HEK293 (cell line): ENCODE measurements around the gene PLAAT5.

Experiments used
- CTCF ChIA-PET: fragments of 350-600 bp; formaldehyde crosslinking; extraction: SDS; loops from one replicate; lab custom pipeline; 2021; ENCODE audit warnings: antibody characterized with exemption; lab: Yijun Ruan, JAX
- POLR2A ChIA-PET: fragments of 300-600 bp; formaldehyde crosslinking; extraction: SDS; loops from one replicate; lab custom pipeline; 2020; ENCODE audit warnings: antibody characterized with exemption, inconsistent platforms; lab: Yijun Ruan, JAX
- H3K27ac ChIP-seq: fragments of 200-500 bp; sonication (Bioruptor generic); 2 replicates; pipeline ENCODE4 v1.5.1; 2014; ENCODE audit warnings: low read depth, low read length, control low read depth, inconsistent platforms; ENCODE audit errors: extremely low read depth
- H3K36me3 ChIP-seq, 2 experiments: fragments of 200-500 bp in 1 of 2; sonication (Bioruptor generic) in 1 of 2; 1 replicate in 1 of 2; 2 replicates in 1 of 2; pipeline ENCODE4 v1.5.1; 2014 to 2017; ENCODE audit warnings: inconsistent platforms in 2 of 2, low read length in 2 of 2; ENCODE audit not compliant: control insufficient read depth in 2 of 2, insufficient read depth in 1 of 2
- H3K4me1 ChIP-seq: fragments of 200-500 bp; sonication (Bioruptor generic); 2 replicates; pipeline ENCODE4 v1.5.1; 2014; ENCODE audit warnings: mild to moderate bottlenecking, low read length, inconsistent platforms; ENCODE audit not compliant: control insufficient read depth, insufficient read depth
- H3K4me3 ChIP-seq: 2 replicates; pipeline ENCODE4 v1.5.1; 2011; ENCODE audit warnings: low read depth, mild to moderate bottlenecking, control low read depth, low read length, moderate library complexity
- H3K9me3 ChIP-seq: fragments of 200-500 bp; sonication (Bioruptor generic); 2 replicates; pipeline ENCODE4 v1.5.1; 2014; ENCODE audit warnings: low read depth, low read length, inconsistent platforms; ENCODE audit not compliant: control insufficient read depth, insufficient read depth
- IKZF3 ChIP-seq: fragments of 450-650 bp; IDR thresholded peaks from 2 replicates; pipeline ENCODE4 v1.5.0; 2018; ENCODE audit warnings: missing biosample characterization, mild to moderate bottlenecking, missing genetic modification characterization, moderate library complexity
- REPIN1 ChIP-seq: fragments of 450-650 bp; formaldehyde crosslinking; IDR thresholded peaks from 2 replicates; pipeline ENCODE4 v1.5.1; 2017; ENCODE audit warnings: missing biosample characterization, missing genetic modification characterization, low read depth
- SCRT1 ChIP-seq: fragments of 450-650 bp; formaldehyde crosslinking; IDR thresholded peaks from 2 replicates; pipeline ENCODE4 v1.5.1; 2016; ENCODE audit warnings: missing biosample characterization, missing genetic modification characterization, borderline replicate concordance
- TRIM28 ChIP-seq: IDR thresholded peaks from 2 replicates; pipeline ENCODE4 v1.6.1; 2011; ENCODE audit warnings: low read length, control low read depth, borderline replicate concordance
- ZNF121 ChIP-seq: fragments of 450-650 bp; formaldehyde crosslinking; IDR thresholded peaks from 2 replicates; pipeline ENCODE4 v1.5.1; 2016; ENCODE audit warnings: missing biosample characterization, missing genetic modification characterization
- ZNF140 ChIP-seq: fragments of 450-650 bp; formaldehyde crosslinking; IDR thresholded peaks from 2 replicates; pipeline ENCODE4 v1.5.1; 2016; ENCODE audit warnings: missing biosample characterization, missing genetic modification characterization
- ZNF223 ChIP-seq: fragments of 450-650 bp; formaldehyde crosslinking; IDR thresholded peaks from 2 replicates; pipeline ENCODE4 v1.5.1; 2016; ENCODE audit warnings: missing biosample characterization, missing genetic modification characterization
- ZNF394 ChIP-seq: fragments of 450-650 bp; formaldehyde crosslinking; IDR thresholded peaks from 2 replicates; pipeline ENCODE4 v1.5.1; 2016; ENCODE audit warnings: missing biosample characterization, missing genetic modification characterization, mild to moderate bottlenecking, moderate library complexity, borderline replicate concordance
- ZNF549 ChIP-seq: fragments of 450-650 bp; IDR thresholded peaks from 2 replicates; pipeline ENCODE4 v1.5.1; 2018; ENCODE audit warnings: missing biosample characterization, missing genetic modification characterization, mild to moderate bottlenecking, inconsistent platforms, moderate library complexity
- ZNF558 ChIP-seq: fragments of 450-650 bp; formaldehyde crosslinking; IDR thresholded peaks from 2 replicates; pipeline ENCODE4 v1.5.1; 2016; ENCODE audit warnings: missing biosample characterization, missing genetic modification characterization
- ZNF629 ChIP-seq: fragments of 450-650 bp; formaldehyde crosslinking; IDR thresholded peaks from 2 replicates; pipeline ENCODE4 v1.5.1; 2017; ENCODE audit warnings: missing biosample characterization, missing genetic modification characterization
- ZNF76 ChIP-seq: fragments of 450-650 bp; formaldehyde crosslinking; IDR thresholded peaks from 2 replicates; pipeline ENCODE4; 2016; ENCODE audit warnings: low read depth, missing biosample characterization, missing genetic modification characterization, borderline replicate concordance
- TF ChIP-seq, protein P1 (sequence below): fragments of 450-650 bp; formaldehyde crosslinking; IDR thresholded peaks from 2 replicates; pipeline ENCODE4 v1.5.1; 2016; ENCODE audit warnings: missing biosample characterization, missing genetic modification characterization
- TF ChIP-seq, protein P2 (sequence below): fragments of 450-650 bp; formaldehyde crosslinking; IDR thresholded peaks from 2 replicates; pipeline ENCODE4 v1.5.1; 2016; ENCODE audit warnings: missing biosample characterization, missing genetic modification characterization
- TF ChIP-seq, protein P3 (sequence below): fragments of 450-650 bp; IDR thresholded peaks from 2 replicates; pipeline ENCODE4 v1.5.1; 2018; ENCODE audit warnings: missing biosample characterization, mild to moderate bottlenecking, missing genetic modification characterization
- TF ChIP-seq, protein P4 (sequence below): fragments of 450-650 bp; formaldehyde crosslinking; IDR thresholded peaks from 2 replicates; pipeline ENCODE4 v1.5.1; 2016; ENCODE audit warnings: missing biosample characterization, missing genetic modification characterization
- TF ChIP-seq, protein P5 (sequence below): fragments of 450-650 bp; formaldehyde crosslinking; conservative IDR thresholded peaks from 2 replicates; pipeline ENCODE4 v1.5.1; 2016; ENCODE audit warnings: low read depth, missing biosample characterization, missing genetic modification characterization

PLAAT5 gene

DNA sequence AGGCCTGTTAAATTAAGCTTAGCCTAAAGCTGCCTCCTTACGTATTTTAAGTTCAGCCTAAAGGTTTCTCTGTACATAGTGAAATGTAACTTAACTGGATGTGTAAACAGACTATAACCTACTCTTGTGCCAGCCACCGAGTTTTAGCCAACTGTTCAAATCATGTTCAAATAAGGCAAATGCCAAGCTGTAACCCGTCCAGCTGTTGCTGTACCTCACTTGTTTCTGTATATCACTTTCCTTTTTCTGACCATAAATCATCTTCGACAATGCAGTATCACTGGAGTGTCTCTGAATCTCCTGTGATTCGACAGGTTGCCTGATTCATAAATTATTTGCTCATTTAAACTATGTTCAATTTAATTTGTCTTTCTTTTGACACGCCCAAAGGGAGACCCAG is 4.0 kb upstream of the PLAAT5 start (continued):
- TF ChIP-seq TRIM28 (no peak), ZNF121 (tag by site-specific recombination) (no peak), REPIN1 (tag by site-specific recombination) (no peak), IKZF3 (no peak), ZNF394 (tag by site-specific recombination) (no peak), ZNF76 (tag by site-specific recombination) (no peak)
- TF ChIP-seq, protein P1, sequence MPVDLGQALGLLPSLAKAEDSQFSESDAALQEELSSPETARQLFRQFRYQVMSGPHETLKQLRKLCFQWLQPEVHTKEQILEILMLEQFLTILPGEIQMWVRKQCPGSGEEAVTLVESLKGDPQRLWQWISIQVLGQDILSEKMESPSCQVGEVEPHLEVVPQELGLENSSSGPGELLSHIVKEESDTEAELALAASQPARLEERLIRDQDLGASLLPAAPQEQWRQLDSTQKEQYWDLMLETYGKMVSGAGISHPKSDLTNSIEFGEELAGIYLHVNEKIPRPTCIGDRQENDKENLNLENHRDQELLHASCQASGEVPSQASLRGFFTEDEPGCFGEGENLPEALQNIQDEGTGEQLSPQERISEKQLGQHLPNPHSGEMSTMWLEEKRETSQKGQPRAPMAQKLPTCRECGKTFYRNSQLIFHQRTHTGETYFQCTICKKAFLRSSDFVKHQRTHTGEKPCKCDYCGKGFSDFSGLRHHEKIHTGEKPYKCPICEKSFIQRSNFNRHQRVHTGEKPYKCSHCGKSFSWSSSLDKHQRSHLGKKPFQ (tag by site-specific recombination), result no peak
- TF ChIP-seq, protein P2, sequence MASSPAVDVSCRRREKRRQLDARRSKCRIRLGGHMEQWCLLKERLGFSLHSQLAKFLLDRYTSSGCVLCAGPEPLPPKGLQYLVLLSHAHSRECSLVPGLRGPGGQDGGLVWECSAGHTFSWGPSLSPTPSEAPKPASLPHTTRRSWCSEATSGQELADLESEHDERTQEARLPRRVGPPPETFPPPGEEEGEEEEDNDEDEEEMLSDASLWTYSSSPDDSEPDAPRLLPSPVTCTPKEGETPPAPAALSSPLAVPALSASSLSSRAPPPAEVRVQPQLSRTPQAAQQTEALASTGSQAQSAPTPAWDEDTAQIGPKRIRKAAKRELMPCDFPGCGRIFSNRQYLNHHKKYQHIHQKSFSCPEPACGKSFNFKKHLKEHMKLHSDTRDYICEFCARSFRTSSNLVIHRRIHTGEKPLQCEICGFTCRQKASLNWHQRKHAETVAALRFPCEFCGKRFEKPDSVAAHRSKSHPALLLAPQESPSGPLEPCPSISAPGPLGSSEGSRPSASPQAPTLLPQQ, result no peak

DNA sequence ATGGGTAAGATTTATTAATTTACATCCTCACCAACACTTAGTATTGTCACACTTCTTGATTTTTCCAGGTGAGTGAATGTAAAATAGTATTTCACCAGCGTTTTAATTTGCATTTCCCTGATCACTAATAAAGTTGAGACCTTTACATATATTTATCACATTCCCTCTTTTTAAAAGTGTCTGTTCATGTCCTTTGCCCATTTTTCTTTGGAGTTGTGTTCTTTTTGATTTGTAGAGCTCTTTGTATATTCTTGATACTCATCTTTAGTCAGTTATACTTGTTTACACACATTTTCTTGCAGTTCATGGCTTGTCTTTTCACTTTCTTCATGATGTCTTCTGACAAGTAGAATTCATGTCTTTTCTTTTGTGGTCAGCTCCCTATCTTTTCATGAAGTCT is 2.2 kb upstream of the PLAAT5 start:
- TF ChIP-seq, protein P3, sequence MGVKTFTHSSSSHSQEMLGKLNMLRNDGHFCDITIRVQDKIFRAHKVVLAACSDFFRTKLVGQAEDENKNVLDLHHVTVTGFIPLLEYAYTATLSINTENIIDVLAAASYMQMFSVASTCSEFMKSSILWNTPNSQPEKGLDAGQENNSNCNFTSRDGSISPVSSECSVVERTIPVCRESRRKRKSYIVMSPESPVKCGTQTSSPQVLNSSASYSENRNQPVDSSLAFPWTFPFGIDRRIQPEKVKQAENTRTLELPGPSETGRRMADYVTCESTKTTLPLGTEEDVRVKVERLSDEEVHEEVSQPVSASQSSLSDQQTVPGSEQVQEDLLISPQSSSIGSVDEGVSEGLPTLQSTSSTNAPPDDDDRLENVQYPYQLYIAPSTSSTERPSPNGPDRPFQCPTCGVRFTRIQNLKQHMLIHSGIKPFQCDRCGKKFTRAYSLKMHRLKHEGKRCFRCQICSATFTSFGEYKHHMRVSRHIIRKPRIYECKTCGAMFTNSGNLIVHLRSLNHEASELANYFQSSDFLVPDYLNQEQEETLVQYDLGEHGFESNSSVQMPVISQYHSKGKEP (tag by site-specific recombination), result no peak
- TF ChIP-seq, protein P4, sequence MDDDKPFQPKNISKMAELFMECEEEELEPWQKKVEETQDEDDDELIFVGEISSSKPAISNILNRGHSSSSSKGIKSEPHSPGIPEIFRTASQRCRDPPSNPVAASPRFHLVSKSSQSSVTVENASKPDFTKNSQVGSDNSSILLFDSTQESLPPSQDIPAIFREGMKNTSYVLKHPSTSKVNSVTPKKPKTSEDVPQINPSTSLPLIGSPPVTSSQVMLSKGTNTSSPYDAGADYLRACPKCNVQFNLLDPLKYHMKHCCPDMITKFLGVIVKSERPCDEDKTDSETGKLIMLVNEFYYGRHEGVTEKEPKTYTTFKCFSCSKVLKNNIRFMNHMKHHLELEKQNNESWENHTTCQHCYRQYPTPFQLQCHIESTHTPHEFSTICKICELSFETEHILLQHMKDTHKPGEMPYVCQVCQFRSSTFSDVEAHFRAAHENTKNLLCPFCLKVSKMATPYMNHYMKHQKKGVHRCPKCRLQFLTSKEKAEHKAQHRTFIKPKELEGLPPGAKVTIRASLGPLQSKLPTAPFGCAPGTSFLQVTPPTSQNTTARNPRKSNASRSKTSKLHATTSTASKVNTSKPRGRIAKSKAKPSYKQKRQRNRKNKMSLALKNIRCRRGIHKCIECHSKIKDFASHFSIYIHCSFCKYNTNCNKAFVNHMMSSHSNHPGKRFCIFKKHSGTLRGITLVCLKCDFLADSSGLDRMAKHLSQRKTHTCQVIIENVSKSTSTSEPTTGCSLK (tag by site-specific recombination), result no peak
- TF ChIP-seq ZNF140 (tag by site-specific recombination) (no peak), SCRT1 (tag by site-specific recombination) (no peak), ZNF223 (no peak), ZNF629 (tag by site-specific recombination) (no peak), ZNF549 (tag by site-specific recombination) (no peak), ZNF558 (tag by site-specific recombination) (no peak)
- TF ChIP-seq, protein P5, sequence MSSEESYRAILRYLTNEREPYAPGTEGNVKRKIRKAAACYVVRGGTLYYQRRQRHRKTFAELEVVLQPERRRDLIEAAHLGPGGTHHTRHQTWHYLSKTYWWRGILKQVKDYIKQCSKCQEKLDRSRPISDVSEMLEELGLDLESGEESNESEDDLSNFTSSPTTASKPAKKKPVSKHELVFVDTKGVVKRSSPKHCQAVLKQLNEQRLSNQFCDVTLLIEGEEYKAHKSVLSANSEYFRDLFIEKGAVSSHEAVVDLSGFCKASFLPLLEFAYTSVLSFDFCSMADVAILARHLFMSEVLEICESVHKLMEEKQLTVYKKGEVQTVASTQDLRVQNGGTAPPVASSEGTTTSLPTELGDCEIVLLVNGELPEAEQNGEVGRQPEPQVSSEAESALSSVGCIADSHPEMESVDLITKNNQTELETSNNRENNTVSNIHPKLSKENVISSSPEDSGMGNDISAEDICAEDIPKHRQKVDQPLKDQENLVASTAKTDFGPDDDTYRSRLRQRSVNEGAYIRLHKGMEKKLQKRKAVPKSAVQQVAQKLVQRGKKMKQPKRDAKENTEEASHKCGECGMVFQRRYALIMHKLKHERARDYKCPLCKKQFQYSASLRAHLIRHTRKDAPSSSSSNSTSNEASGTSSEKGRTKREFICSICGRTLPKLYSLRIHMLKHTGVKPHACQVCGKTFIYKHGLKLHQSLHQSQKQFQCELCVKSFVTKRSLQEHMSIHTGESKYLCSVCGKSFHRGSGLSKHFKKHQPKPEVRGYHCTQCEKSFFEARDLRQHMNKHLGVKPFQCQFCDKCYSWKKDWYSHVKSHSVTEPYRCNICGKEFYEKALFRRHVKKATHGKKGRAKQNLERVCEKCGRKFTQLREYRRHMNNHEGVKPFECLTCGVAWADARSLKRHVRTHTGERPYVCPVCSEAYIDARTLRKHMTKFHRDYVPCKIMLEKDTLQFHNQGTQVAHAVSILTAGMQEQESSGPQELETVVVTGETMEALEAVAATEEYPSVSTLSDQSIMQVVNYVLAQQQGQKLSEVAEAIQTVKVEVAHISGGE, result no peak
- ChIA-PET CTCF (interaction anchor here (0.5 kb wide), 1 partner anchor 11 kb away, joined by 4 read pairs; no protein-coding TSS in a partner anchor), POLR2A (interaction anchor here (0.6 kb wide), 1 partner anchor 15 kb away, joined by 3 read pairs; no protein-coding TSS in a partner anchor)
- Histone ChIP-seq H3K9me3 (no peaks in the 10 kb centered on the region), H3K27ac (no peak overlapping the region), H3K4me1 (no peaks in the 10 kb centered on the region), H3K36me3 (no peaks in the 10 kb centered on the region), H3K4me3 (no peak overlapping the region)
